WI38 (cell line): ENCODE measurements around the gene TTC23L.

Experiments
- H3K4me3 ChIP-seq: 2 replicates; pipeline ENCODE4 v1.5.1; 2011; ENCODE audit warnings: low read depth, mild to moderate bottlenecking, control low read depth, low read length
- CTCF ChIP-seq: IDR thresholded peaks from 2 replicates; pipeline ENCODE4 v1.5.1; 2012; ENCODE audit warnings: low read depth, mild to moderate bottlenecking, control low read depth, low read length

The TTC23L gene

GRCh38 chr5:34838785-34839714, at the start of gene TTC23L:
TSS of gene TTC23L (plus strand) at chr5:34839164. CDS start at chr5:34840672, 1,508 bp downstream.
- no peak for TF ChIP-seq CTCF
- H3K4me3 ChIP-seq = peak within 1 kb of the TSS; percentile 67

GRCh38 chr5:34789639-34790038, 49.3 kb upstream of the TTC23L start:
- TF ChIP-seq CTCF = no peak

GRCh38 chr5:34790069-34790468, 48.9 kb upstream of the TTC23L start:
- no peak for TF ChIP-seq CTCF
- no peak overlapping the region for H3K4me3 ChIP-seq

More at GRCh38 chr5:34789639-34790038, 49.3 kb upstream of the TTC23L start:
- no peak overlapping the region for H3K4me3 ChIP-seq

- H3K4me3 ChIP-seq = no peak overlapping the region
- TF ChIP-seq CTCF = no peak
These were observed 47.2 kb upstream of the TTC23L start for GRCh38 chr5:34791761-34792244.

GRCh38 chr5:34802834-34803563, 36.0 kb upstream of the TTC23L start:
- TF ChIP-seq CTCF = no peak
- H3K4me3 ChIP-seq = no peak overlapping the region

- no peak for TF ChIP-seq CTCF
- H3K4me3 ChIP-seq = no peak overlapping the region
These were observed 34.8 kb upstream of the TTC23L start for GRCh38 chr5:34803974-34804732.
